HCT116 (cell line): ENCODE results near the gene GNL3L.

ENCODE experiments used
- CTCF ChIP-seq, 3 experiments: fragments of 200-600 bp in 1 of 3; sonication (generic) in 1 of 3; IDR thresholded peaks in 2 of 3; conservative IDR thresholded peaks in 1 of 3; 2 replicates each; pipeline ENCODE4 v1.5.1; 2012 to 2017; ENCODE audit warnings: low read depth in 2 of 3, low read length in 2 of 3, antibody characterized with exemption in 1 of 3, borderline replicate concordance in 1 of 3, control low read depth in 1 of 3, mild to moderate bottlenecking in 1 of 3, mixed read lengths in 1 of 3, mixed run types in 1 of 3, moderate library complexity in 1 of 3; ENCODE audit not compliant: insufficient read depth in 1 of 3
- EGR1 ChIP-seq: IDR thresholded peaks from 2 replicates; pipeline ENCODE4 v1.6.1; 2012; ENCODE audit warnings: low read depth
- EZH2 ChIP-seq: fragments of 200-600 bp; sonication (generic); IDR thresholded peaks from 2 replicates; pipeline ENCODE4 v1.6.1; 2017; ENCODE audit warnings: antibody characterized with exemption, mixed run types
- JUND ChIP-seq: IDR thresholded peaks from 2 replicates; pipeline ENCODE4 v1.6.1; 2012
- TCF7L2 ChIP-seq: IDR thresholded peaks from 2 replicates; pipeline ENCODE4 v1.7.0; 2011; ENCODE audit warnings: borderline replicate concordance, inconsistent platforms; ENCODE audit not compliant: insufficient read depth, insufficient read length; ENCODE audit errors: extremely low read depth

DNA sequence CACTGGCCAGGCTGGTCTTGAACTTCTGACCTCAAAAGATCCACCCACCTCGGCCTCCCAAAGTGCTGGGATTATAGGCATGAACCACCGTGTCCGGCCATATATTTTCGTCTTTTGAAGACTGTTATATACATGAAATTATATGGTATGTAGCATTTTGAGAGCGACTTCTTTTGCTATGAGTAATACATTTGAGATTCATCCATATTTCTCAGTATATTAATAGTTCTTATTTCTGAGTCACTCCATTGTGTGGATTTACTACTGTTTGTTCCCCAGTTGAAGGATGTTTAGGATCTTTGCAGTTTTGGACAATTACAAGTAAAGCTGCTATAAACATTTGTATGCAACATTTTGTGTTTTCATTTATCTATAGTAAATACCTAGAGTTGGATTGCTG, 34.9 kb downstream of the GNL3L start:
- TF ChIP-seq EZH2 (no peak), JUND (no peak), EGR1 (no peak), CTCF (IDR thresholded peaks at IDR 0.05 in 2 of 3, conservative IDR thresholded peaks at IDR 0.05 in 1 of 3; ENCODE audit: borderline replicate concordance in 1 of 3, insufficient read depth in 1 of 3, low read depth in 2 of 3, low read length in 2 of 3) (no peak), TCF7L2 (no peak)
